ENCODE data around the gene LCE1F.

The LCE1F gene

GRCh38 chr1:152776361-152776760 lies 1.4 kb downstream of the LCE1F start:
- DNase-seq (ENCODE audit: low read depth, low spot score): no peak

DNA sequence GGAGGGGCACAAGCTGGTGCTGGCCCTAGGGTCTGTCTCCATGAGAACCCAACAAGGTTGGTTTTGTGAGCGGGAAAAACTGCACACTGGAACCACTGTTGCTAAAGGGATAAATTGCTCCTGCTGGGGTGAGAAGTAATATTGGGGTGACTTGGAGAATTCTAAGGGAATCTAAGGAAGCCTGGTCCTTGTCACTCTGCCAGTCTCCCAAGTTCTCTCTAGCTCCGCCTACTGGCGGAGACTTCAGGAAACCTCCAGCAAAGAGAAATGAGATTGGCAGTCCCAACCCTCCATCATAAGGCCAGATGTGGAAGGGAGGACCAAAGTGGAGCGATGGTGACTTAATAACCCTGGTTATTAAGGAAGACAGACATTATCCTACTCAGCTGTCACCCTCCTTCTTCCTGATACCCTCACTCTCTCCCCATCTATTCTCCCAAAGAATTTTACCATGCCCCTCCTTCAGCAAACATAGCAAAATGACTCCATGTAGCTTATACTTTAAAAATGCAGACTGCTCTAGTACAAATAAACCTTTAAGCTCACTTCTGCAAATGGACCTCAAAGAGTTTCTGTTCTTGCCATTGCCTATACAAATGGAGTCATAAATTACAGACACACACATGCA lies 2.7 kb downstream of the LCE1F start:
- peak; percentile 10 for DNase-seq (ENCODE audit: low read depth, low spot score)

DNA sequence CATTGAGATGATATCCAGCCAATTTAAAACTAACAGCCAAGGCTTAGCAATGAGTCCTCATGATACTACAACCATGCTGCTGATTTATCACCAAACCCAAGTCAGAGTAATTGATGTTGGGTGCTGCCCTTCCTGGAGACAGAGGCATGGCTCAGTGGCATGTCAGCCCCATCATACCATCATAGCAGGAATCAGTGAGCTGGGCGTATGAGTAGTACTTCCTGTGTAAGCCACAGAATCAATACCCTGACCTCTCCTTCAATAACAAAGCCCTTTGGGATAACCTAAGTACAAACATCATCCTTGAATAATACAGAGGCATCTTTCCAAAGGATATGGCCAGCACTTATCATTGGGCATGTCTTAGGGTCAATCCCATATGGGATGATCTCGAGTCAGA lies 8.2 kb downstream of the LCE1F start:
- DNase-seq (ENCODE audit: low read depth, low spot score): no peak

- no peak for DNase-seq (ENCODE audit: low read depth, low spot score)
Observed at GRCh38 chr1:152786077-152786476, 11.1 kb downstream of the LCE1F start, which contains the start of gene LCE1E. Gene LCE1E, plus strand, starts transcription at chr1:152786257. Its CDS starts 1,043 bp downstream, at chr1:152787300.

- DNase-seq (ENCODE audit: low read depth, low spot score): no peak
Observed at GRCh38 chr1:152795686-152796085, 20.7 kb downstream of the LCE1F start.

- no peak for DNase-seq (ENCODE audit: low read depth, low spot score)
Observed at GRCh38 chr1:152796421-152796820, 21.5 kb downstream of the LCE1F start, which contains the start of gene LCE1D. Gene LCE1D, plus strand, starts transcription at chr1:152796721. Its CDS starts 1,074 bp downstream, at chr1:152797795.

- no peak for DNase-seq (ENCODE audit: low read depth, low spot score)
Observed at GRCh38 chr1:152801333-152801732, 26.4 kb downstream of the LCE1F start.

- no peak for DNase-seq (ENCODE audit: low read depth, low spot score)
Observed at GRCh38 chr1:152806576-152806975, 31.6 kb downstream of the LCE1F start, which contains the start of gene LCE1C. Gene LCE1C, minus strand, starts transcription at chr1:152806651. Its CDS starts 1,173 bp downstream, at chr1:152805478.

DNA sequence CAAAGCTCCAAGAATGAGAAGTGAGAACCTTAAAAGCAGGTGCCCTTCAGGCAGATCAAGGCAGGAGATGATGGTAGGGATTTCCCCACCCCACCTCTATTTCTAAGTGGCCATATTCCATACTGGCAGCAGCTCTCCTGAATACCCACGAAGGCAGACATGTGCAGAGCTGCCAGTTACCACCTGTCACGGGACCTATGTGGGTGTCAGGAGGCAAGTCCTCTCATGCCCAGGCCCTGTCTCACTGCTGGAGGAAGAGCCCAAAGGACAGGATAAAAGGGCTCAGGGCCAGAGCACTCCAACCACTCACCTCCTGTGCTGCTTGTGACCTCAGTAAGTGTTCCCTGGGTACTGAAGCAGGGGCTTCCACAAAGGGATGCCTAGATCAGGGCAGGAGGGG lies 36.1 kb downstream of the LCE1F start:
- no peak for DNase-seq (ENCODE audit: low read depth, low spot score)

GRCh38 chr1:152811671-152812070 lies 36.7 kb downstream of the LCE1F start, which contains the start of gene LCE1B:
Gene LCE1B, plus strand, starts transcription at chr1:152811971. Its CDS starts 476 bp downstream, at chr1:152812447.
- DNase-seq (ENCODE audit: low read depth, low spot score): no peak

DNA sequence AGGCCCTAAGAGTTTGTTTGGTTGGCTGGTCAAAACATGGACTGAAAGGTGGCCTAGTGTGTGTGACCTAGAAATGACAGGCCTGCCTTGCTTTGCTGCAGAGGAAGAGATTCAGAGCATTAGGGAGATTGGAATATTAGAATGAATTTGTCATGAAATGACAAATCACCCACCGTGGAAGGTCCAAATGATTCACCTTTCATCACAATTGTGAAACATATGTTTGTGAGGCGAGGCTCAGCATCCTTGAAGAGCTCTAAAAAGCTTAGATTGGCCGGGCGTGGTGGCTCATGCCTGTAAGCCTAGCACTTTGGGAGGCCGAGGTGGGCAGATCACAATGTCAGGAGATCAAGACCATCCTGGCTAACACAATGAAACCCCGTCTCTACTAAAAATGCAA lies 42.4 kb downstream of the LCE1F start:
- DNase-seq (ENCODE audit: low read depth, low spot score): no peak

DNA sequence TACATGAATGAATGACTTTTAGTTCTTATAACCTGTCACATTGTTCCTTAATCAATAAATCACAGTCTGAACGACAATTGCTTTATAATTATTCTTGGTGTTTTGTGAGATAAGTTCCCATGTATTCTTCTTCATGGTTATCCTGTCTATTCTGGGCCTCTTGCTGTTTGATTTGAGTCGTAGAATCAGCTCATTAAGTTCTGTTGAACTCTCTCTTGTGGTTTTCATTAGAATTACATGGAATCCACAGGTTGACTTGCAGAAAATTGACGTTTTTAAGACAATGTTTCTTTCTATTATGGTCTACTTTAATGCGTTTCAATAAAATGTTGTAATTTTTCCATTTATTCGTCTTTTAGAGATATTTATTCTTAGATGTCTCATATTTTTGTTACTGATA lies 48.4 kb downstream of the LCE1F start:
- no peak for DNase-seq (ENCODE audit: low read depth, low spot score)

DNA sequence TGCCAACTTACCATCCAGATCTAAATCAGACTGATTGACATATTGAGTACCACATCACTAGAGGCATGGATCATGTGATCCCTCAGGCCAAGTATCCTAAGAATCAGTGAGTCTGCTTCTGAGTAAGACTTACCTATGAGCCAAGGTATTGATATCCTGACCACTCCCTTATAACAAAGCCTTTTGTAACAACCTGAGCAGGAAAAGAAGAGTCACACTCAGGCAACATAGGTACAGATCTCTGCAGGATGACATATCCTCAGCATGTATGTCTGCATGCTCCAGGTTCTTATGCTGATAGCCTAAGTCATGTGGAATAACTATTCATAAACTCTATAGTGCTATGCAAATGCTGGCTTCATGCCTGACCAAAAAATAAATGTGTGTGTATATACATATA lies 50.0 kb downstream of the LCE1F start:
- no peak for DNase-seq (ENCODE audit: low read depth, low spot score)
